OCI-M2 (cell line): ENCODE results near the gene SLC25A53.
"Not testable (repeated sequence)": the region's sequence is repeated elsewhere in the genome, so short reads cannot be mapped to it uniquely, and the experiment has no call there.

Experiments used
- DNase-seq: peaks from one replicate; lab custom pipeline; 2025; ENCODE audit not compliant: unreplicated experiment; lab: John Stamatoyannopoulos, UW

The SLC25A53 gene

GRCh38 chrX:104075778-104076445 lies 80.9 kb downstream of the SLC25A53 start, which contains the start of gene TMSB15C:
TMSB15C (minus strand) TSS chrX:104076236.
- not testable (repeated sequence) for DNase-seq

GRCh38 chrX:104062636-104063035 lies 94.2 kb downstream of the SLC25A53 start:
- DNase-seq, result not testable (repeated sequence)

GRCh38 chrX:104054956-104055355 lies 101.9 kb downstream of the SLC25A53 start:
- DNase-seq, result not testable (repeated sequence)
